GM10248 (cell line): ENCODE results near the gene PRKCD.

ENCODE experiments used
- CTCF ChIA-PET: fragments of 300-600 bp; sonication (Branson Sonifier 250); formaldehyde crosslinking; extraction: SDS; loops from one replicate; lab custom pipeline; 2021; ENCODE audit warnings: antibody characterized with exemption; lab: Yijun Ruan, JAX
- POLR2A ChIA-PET: fragments of 350-650 bp; sonication (Branson Sonifier 250); formaldehyde crosslinking; extraction: SDS; loops from one replicate; lab custom pipeline; 2020; ENCODE audit warnings: antibody characterized with exemption; lab: Yijun Ruan, JAX
- DNase-seq: peaks from one replicate; pipeline ENCODE4 v3.0.0; 2012; ENCODE audit errors: extremely low spot score
- CTCF ChIP-seq: IDR thresholded peaks from 2 replicates; pipeline ENCODE4 v1.5.1; 2012; ENCODE audit warnings: mild to moderate bottlenecking, low read depth; ENCODE audit errors: extremely low read depth, missing control alignments, control extremely low read depth

The PRKCD gene

GRCh38 chr3:53219895-53220483 is 59.0 kb downstream of the PRKCD start:
- POLR2A ChIA-PET: no interaction called here
- CTCF ChIA-PET: interaction anchor here (0.7 to 4.9 kb wide), 23 partner anchors 8 to 138 kb away, joined by 3 to 22 read pairs (median 4); no protein-coding TSS in a partner anchor
- TF ChIP-seq CTCF: peak; percentile 80
- DNase-seq: peak; percentile 86

GRCh38 chr3:53221345-53221744 is 60.3 kb downstream of the PRKCD start:
- ChIA-PET CTCF (interaction anchor here (0.9 to 4.9 kb wide), 5 partner anchors 9 to 107 kb away, joined by 3 to 22 read pairs (median 4); no protein-coding TSS in a partner anchor), POLR2A (interaction anchor here (0.7 kb wide), 1 partner anchor 53 kb away, joined by 10 read pairs; no protein-coding TSS in a partner anchor)
- TF ChIP-seq CTCF: no peak
- no peak for DNase-seq

GRCh38 chr3:53221827-53222182 is 60.8 kb downstream of the PRKCD start:
- no peak for TF ChIP-seq CTCF
- no peak for DNase-seq
- ChIA-PET CTCF (interaction anchor here (0.9 to 4.9 kb wide), 5 partner anchors 9 to 107 kb away, joined by 3 to 22 read pairs (median 4); no protein-coding TSS in a partner anchor), POLR2A (no interaction called here)

GRCh38 chr3:53222183-53222901 is 61.3 kb downstream of the PRKCD start:
- TF ChIP-seq CTCF: no peak
- DNase-seq: no peak
- CTCF ChIA-PET: interaction anchor here (1.0 to 4.9 kb wide), 5 partner anchors 10 to 110 kb away, joined by 3 to 22 read pairs (median 3); no protein-coding TSS in a partner anchor
- POLR2A ChIA-PET: no interaction called here

GRCh38 chr3:53223025-53223424 is 62.0 kb downstream of the PRKCD start:
- CTCF ChIA-PET: interaction anchor here (1.0 to 4.9 kb wide), 4 partner anchors 27 to 110 kb away, joined by 3 to 22 read pairs (median 3); no protein-coding TSS in a partner anchor
- DNase-seq: no peak
- POLR2A ChIA-PET: no interaction called here
- no peak for TF ChIP-seq CTCF

- DNase-seq: no peak
- TF ChIP-seq CTCF: no peak
- POLR2A ChIA-PET: no interaction called here
- CTCF ChIA-PET: interaction anchor here (0.8 to 4.9 kb wide), 4 partner anchors 13 to 111 kb away, joined by 3 to 22 read pairs (median 3); no protein-coding TSS in a partner anchor
These were observed 62.5 kb downstream of the PRKCD start for GRCh38 chr3:53223541-53223966.
